CD4-positive, alpha-beta T cell (primary cell): ENCODE data around the gene SNX30. TPM values are rescaled to one million over a fixed set of nuclear protein-coding genes. Genes with fewer than 3 reads are reported as not detected.

Source experiments
- ATAC-seq: fragments of 200-7000 bp; cut with Tn5 transposase; one replicate; pipeline ENCODE4 v1.10.0; 2022; ENCODE audit warnings: mild to moderate bottlenecking; ENCODE audit not compliant: poor library complexity
- CTCF ChIA-PET: fragments of 350-600 bp; sonication (Branson Sonifier 250); formaldehyde crosslinking; loops from one replicate; lab custom pipeline; 2021; ENCODE audit warnings: antibody characterized with exemption, inconsistent platforms; lab: Charles Lee
- POLR2A ChIA-PET: fragments of 350-600 bp; sonication (Branson Sonifier 250); formaldehyde crosslinking; loops from one replicate; lab custom pipeline; 2021; ENCODE audit warnings: antibody characterized with exemption, inconsistent platforms; lab: Charles Lee
- DNase-seq, 14 experiments: peaks; one replicate each; pipeline ENCODE4 v3.0.0-alpha.2; 2013 to 2020; ENCODE audit warnings: mixed read lengths in 2 of 14
- H3K27ac ChIP-seq, 2 donors: one replicate each; pipeline versions ENCODE4 v1.5.1 to v1.7.0; 2013; ENCODE audit warnings: low read length in 2 of 2, low read depth in 1 of 2, mild to moderate bottlenecking in 1 of 2
- H3K27me3 ChIP-seq, 2 experiments: 1 replicate in 1 of 2; 2 replicates in 1 of 2; pipeline versions ENCODE4 v1.6.1 to v1.7.0; 2013; ENCODE audit warnings: low read length in 2 of 2, control low read depth in 1 of 2, mild to moderate bottlenecking in 1 of 2, moderate library complexity in 1 of 2; ENCODE audit not compliant: insufficient read depth in 2 of 2, control insufficient read depth in 1 of 2
- H3K36me3 ChIP-seq: one replicate; pipeline ENCODE4 v1.6.1; 2013; ENCODE audit warnings: low read length, control low read depth; ENCODE audit not compliant: insufficient read depth
- H3K4me1 ChIP-seq: one replicate; pipeline ENCODE4 v1.6.1; 2013; ENCODE audit warnings: low read length, control low read depth; ENCODE audit not compliant: insufficient read depth
- H3K4me3 ChIP-seq: one replicate; pipeline ENCODE4 v1.5.1; 2013; ENCODE audit warnings: mild to moderate bottlenecking, low read length, moderate library complexity
- H3K9me3 ChIP-seq, 2 experiments: 1 replicate in 1 of 2; 2 replicates in 1 of 2; pipeline versions ENCODE4 v1.6.1 to v1.7.0; 2013; ENCODE audit warnings: low read length in 2 of 2, mild to moderate bottlenecking in 2 of 2, control low read depth in 1 of 2, moderate library complexity in 1 of 2; ENCODE audit not compliant: control insufficient read depth in 1 of 2, insufficient read depth in 1 of 2
- H3K27ac Mint-ChIP-seq: one replicate; pipeline ENCODE4 v1.8.0; 2020; ENCODE audit warnings: mixed read lengths
- H3K27me3 Mint-ChIP-seq: one replicate; pipeline ENCODE4 v1.8.0; 2021; ENCODE audit warnings: mixed read lengths
- H3K36me3 Mint-ChIP-seq: one replicate; pipeline ENCODE4 v1.8.0; 2021; ENCODE audit warnings: low read depth, mixed read lengths
- H3K4me1 Mint-ChIP-seq: one replicate; pipeline ENCODE4 v1.8.0; 2021; ENCODE audit warnings: low read depth, mixed read lengths
- H3K4me3 Mint-ChIP-seq: one replicate; pipeline ENCODE4 v1.8.0; 2020; ENCODE audit warnings: mild to moderate bottlenecking, mixed read lengths
- H3K9me3 Mint-ChIP-seq: one replicate; pipeline ENCODE4 v1.8.0; 2020; ENCODE audit warnings: mixed read lengths
- CTCF ChIP-seq: fragments of 200-600 bp; IDR thresholded peaks from one replicate; pipeline ENCODE4 v1.8.0; 2022; ENCODE audit warnings: antibody characterized with exemption, mild to moderate bottlenecking
- intact Hi-C, 2 experiments: fragments of 100-400 bp; cut with DNase I in 1 of 2; cut with micrococcal nuclease in 1 of 2; formaldehyde crosslinking; loops; one replicate each; pipeline versions ENCODE4 v1.15.1 to v1.9.0; 2023 to 2025; cut with DNase I, micrococcal nuclease
- total RNA-seq, 174 experiments: library from RNA in 2 of 174; stranded (reverse) in 2 of 174; gene quantifications; one replicate each; pipeline ENCODE4 v1.2.3 and lab custom pipeline; 2021 to 2026

The SNX30 gene
- total RNA-seq, 2 experiments from 2014 or later: 5.2 to 5.8 TPM

- Mint-ChIP-seq H3K27me3 (no peaks in the 10 kb centered on the region), H3K4me1 (no peaks in the 10 kb centered on the region), H3K4me3 (no peak overlapping the region), H3K36me3 (peaks cover 61% of the 10 kb centered on the region), H3K27ac (no peak overlapping the region), H3K9me3 (no peaks in the 10 kb centered on the region)
- no peaks in the 10 kb centered on the region for H3K9me3 ChIP-seq
- peaks cover 2% of the 10 kb centered on the region for H3K4me1 ChIP-seq
- no peak overlapping the region for H3K4me3 ChIP-seq
- TF ChIP-seq CTCF: no peak
- DNase-seq (no peak), ATAC-seq (no peak)
- H3K27ac ChIP-seq: no peak overlapping the region
- H3K36me3 ChIP-seq: peaks cover 15% of the 10 kb centered on the region
- intact Hi-C loops: no loop called here
- H3K27me3 ChIP-seq: no peaks in the 10 kb centered on the region
- CTCF ChIA-PET: no interaction called here
- POLR2A ChIA-PET: no interaction called here
These were observed 119.4 kb downstream of the SNX30 start for GRCh38 chr9:112869917-112870316.

- Histone ChIP-seq H3K9me3 (no peaks in the 10 kb centered on the region), H3K27me3 (no peaks in the 10 kb centered on the region), H3K36me3 (peaks cover 15% of the 10 kb centered on the region), H3K4me1 (no peaks in the 10 kb centered on the region), H3K4me3 (no peak overlapping the region), H3K27ac (no peak overlapping the region)
- ChIA-PET CTCF (no interaction called here), POLR2A (no interaction called here)
- no peak for TF ChIP-seq CTCF
- intact Hi-C loops: no loop called here
- no peak overlapping the region for H3K4me3 Mint-ChIP-seq
- peaks cover 62% of the 10 kb centered on the region for H3K36me3 Mint-ChIP-seq
- H3K27ac Mint-ChIP-seq: no peak overlapping the region
- no peaks in the 10 kb centered on the region for H3K27me3 Mint-ChIP-seq
- no peaks in the 10 kb centered on the region for H3K4me1 Mint-ChIP-seq
- no peaks in the 10 kb centered on the region for H3K9me3 Mint-ChIP-seq
- DNase-seq (no peak), ATAC-seq (no peak)
These were observed 120.0 kb downstream of the SNX30 start for GRCh38 chr9:112870556-112870955.

- Histone ChIP-seq H3K9me3 (no peaks in the 10 kb centered on the region), H3K4me1 (no peaks in the 10 kb centered on the region), H3K27ac (no peak overlapping the region), H3K27me3 (no peaks in the 10 kb centered on the region), H3K36me3 (peaks cover 12% of the 10 kb centered on the region), H3K4me3 (no peak overlapping the region)
- Mint-ChIP-seq H3K9me3 (no peaks in the 10 kb centered on the region), H3K27ac (no peak overlapping the region), H3K4me1 (no peaks in the 10 kb centered on the region), H3K36me3 (peaks cover 64% of the 10 kb centered on the region), H3K27me3 (no peaks in the 10 kb centered on the region), H3K4me3 (no peak overlapping the region)
- ATAC-seq (no peak), DNase-seq (no peak)
- TF ChIP-seq CTCF: no peak
- intact Hi-C loops: no loop called here
- POLR2A ChIA-PET: no interaction called here
- CTCF ChIA-PET: no interaction called here
These were observed 121.5 kb downstream of the SNX30 start for GRCh38 chr9:112872019-112872418.
